ENCODE results near the gene SLC50A1. TPM values are rescaled to one million over a fixed set of nuclear protein-coding genes. Genes with fewer than 3 reads are reported as not detected.
"Not testable (repeated sequence)": the region's sequence is repeated elsewhere in the genome, so short reads cannot be mapped to it uniquely, and the experiment has no call there.

SLC50A1 gene
- total and polyA plus RNA-seq, 9 of the 15 experiments (the other 6 are each of a cell fraction or from before 2014, with no cell fraction given), result 46.5 to 132 (median 91.9) TPM

GRCh38 chr1:155160128-155160527 is 24.5 kb downstream of the SLC50A1 start:
- no peaks in the 10 kb centered on the region for H3K9me3 ChIP-seq (replicated peaks; ENCODE audit: control insufficient read depth, insufficient read depth, low read depth, low read length)
- FAIRE-seq (no peak), ATAC-seq (no peak), DNase-seq (ENCODE audit: extremely low read depth in 1 of 4, low spot score in 3 of 4) (no peak)
- 40% methylated on average over 8 of the region's 8 CpGs for WGBS (ENCODE audit: insufficient coverage, low coverage, missing lambda C conversion rate)
- no peaks in the 10 kb centered on the region; a peak in 1 of 5 replicates for H3K4me1 ChIP-seq (replicated peaks in 1 of 2; ENCODE audit: control insufficient read depth in 2 of 2, insufficient read depth in 2 of 2, low read length in 2 of 2)
- H3K36me3 ChIP-seq (ENCODE audit: control insufficient read depth, insufficient read depth, low read length), result no peaks in the 10 kb centered on the region
- H3K9ac ChIP-seq (ENCODE audit: insufficient read depth in 1 of 2, low read depth in 2 of 2, low read length in 2 of 2), result no peak overlapping the region
- no peaks in the 10 kb centered on the region for H3K79me2 ChIP-seq (ENCODE audit: control insufficient read depth, insufficient read depth, low read length)
- intact Hi-C loops (cut with micrococcal nuclease), result no loop called here
- H3K27ac ChIP-seq (ENCODE audit: extremely low read depth, low read depth, low read length), result no peak overlapping the region
- no peaks in the 10 kb centered on the region for H3K9me1 ChIP-seq (ENCODE audit: control insufficient read depth, insufficient read depth, low read length)
- ChIA-PET CTCF (ENCODE audit: low intra/inter-chr PET ratio) (no interaction called here), POLR2A (no interaction called here)
- H3K4me2 ChIP-seq (ENCODE audit: insufficient read depth, low read length), result no peak overlapping the region
- H2AFZ ChIP-seq (ENCODE audit: low read depth, low read length), result 0 out of 2 replicates have a peak overlapping the region, but pooled peaks have one; percentile 33
- no peaks in the 10 kb centered on the region for H3K27me3 ChIP-seq (ENCODE audit: control insufficient read depth in 2 of 2, insufficient read depth in 2 of 2, low read length in 2 of 2)
- BruUV-seq (replicated peaks), result no TSS peak
- no peak overlapping the region for H3K4me3 ChIP-seq
- TF ChIP-seq FOXO4 (CRISPR knock-in tag; IDR thresholded peaks at IDR 0.05) (no peak), C11orf30 (IDR thresholded peaks at IDR 0.05; ENCODE audit: low read depth) (peak; percentile 22; the same call in 1 of the 2 replicates), ZNF717 (CRISPR knock-in tag; IDR thresholded peaks at IDR 0.05) (no peak), ZNF316 (IDR thresholded peaks at IDR 0.05) (peak; percentile 23; the same call in 1 of the 2 replicates)
- in situ Hi-C loops (cut with MboI), result no loop called here
- no peaks in the 10 kb centered on the region for H4K20me1 ChIP-seq (replicated peaks; ENCODE audit: control insufficient read depth, insufficient read depth, low read length)

GRCh38 chr1:155162631-155163030 is 27.0 kb downstream of the SLC50A1 start:
- H2AFZ ChIP-seq (ENCODE audit: low read depth, low read length); H3K4me2 ChIP-seq (ENCODE audit: insufficient read depth, low read length); POLR2A ChIA-PET; H3K79me2 ChIP-seq (ENCODE audit: control insufficient read depth, insufficient read depth, low read length); FAIRE-seq; H3K4me3 ChIP-seq; H3K4me1 ChIP-seq (replicated peaks in 1 of 2; ENCODE audit: control insufficient read depth in 2 of 2, insufficient read depth in 2 of 2, low read length in 2 of 2); H3K9me3 ChIP-seq (replicated peaks; ENCODE audit: control insufficient read depth, insufficient read depth, low read depth, low read length); H3K9me1 ChIP-seq (ENCODE audit: control insufficient read depth, insufficient read depth, low read length); in situ Hi-C loops (cut with MboI); H3K27ac ChIP-seq (ENCODE audit: extremely low read depth, low read depth, low read length); H4K20me1 ChIP-seq (replicated peaks; ENCODE audit: control insufficient read depth, insufficient read depth, low read length); ATAC-seq; DNase-seq (ENCODE audit: extremely low read depth in 1 of 4, low spot score in 3 of 4); intact Hi-C loops (cut with micrococcal nuclease); H3K27me3 ChIP-seq (ENCODE audit: control insufficient read depth in 2 of 2, insufficient read depth in 2 of 2, low read length in 2 of 2); H3K9ac ChIP-seq (ENCODE audit: insufficient read depth in 1 of 2, low read depth in 2 of 2, low read length in 2 of 2); H3K36me3 ChIP-seq (ENCODE audit: control insufficient read depth, insufficient read depth, low read length); BruUV-seq (replicated peaks); CTCF ChIA-PET (ENCODE audit: low intra/inter-chr PET ratio): not testable (repeated sequence)
- WGBS (ENCODE audit: insufficient coverage, low coverage, missing lambda C conversion rate), result 86% methylated on average over 6 of the region's 6 CpGs

All from K562 (cell line).